Endothelial cell of umbilical vein (primary cell): ENCODE results near the gene GTF3C4. TPM values are rescaled to one million over a fixed set of nuclear protein-coding genes. Genes with fewer than 3 reads are reported as not detected.

ENCODE experiments used
- BruUV-seq: library from RNA; stranded (reverse); fragments of 400-500 nt; replicated peaks from 2 replicates; lab custom pipeline; 2021; lab: Mats Ljungman, UMichigan
- CTCF ChIA-PET: fragments of 300-600, 350-600 bp; sonication (Branson Sonifier 250); formaldehyde crosslinking; loops from one replicate; lab custom pipeline; 2021; ENCODE audit warnings: antibody characterized with exemption, inconsistent platforms; lab: Charles Lee
- POLR2A ChIA-PET: fragments of 300-600, 350-600 bp; sonication (Branson Sonifier 250); formaldehyde crosslinking; loops from one replicate; lab custom pipeline; 2021; ENCODE audit warnings: antibody characterized with exemption, inconsistent platforms; lab: Charles Lee
- DNase-seq: peaks from one replicate; pipeline ENCODE4 v3.0.0-alpha.2; 2011; ENCODE audit warnings: low read depth, low spot score
- FAIRE-seq: peaks from 2 replicates; lab custom pipeline; 2011; peaks lifted over from hg19 to GRCh38; lab: Jason Lieb, UNC
- H2AFZ ChIP-seq: 2 replicates; pipeline ENCODE4 v1.6.0; 2012; ENCODE audit warnings: low read depth, low read length, control low read depth, inconsistent platforms
- H3K27ac ChIP-seq: 2 replicates; pipeline ENCODE4 v1.5.1; 2011; ENCODE audit warnings: low read depth, mild to moderate bottlenecking, control low read depth, low read length, moderate library complexity; ENCODE audit not compliant: insufficient read depth
- H3K27me3 ChIP-seq, 2 experiments: 2 replicates each; pipeline versions ENCODE4 v1.6.0 to v1.6.1; 2011; ENCODE audit warnings: low read length in 2 of 2, mixed read lengths in 1 of 2; ENCODE audit not compliant: control insufficient read depth in 2 of 2, insufficient read depth in 2 of 2
- H3K36me3 ChIP-seq, 2 experiments: 2 replicates in 1 of 2; 3 replicates in 1 of 2; pipeline ENCODE4 v1.5.1; 2011; ENCODE audit warnings: low read length in 2 of 2, mild to moderate bottlenecking in 1 of 2, moderate library complexity in 1 of 2; ENCODE audit not compliant: control insufficient read depth in 2 of 2, insufficient read depth in 2 of 2; ENCODE audit errors: extremely low read depth in 1 of 2
- H3K4me1 ChIP-seq: 3 replicates; pipeline ENCODE4 v1.5.1; 2011; ENCODE audit warnings: mild to moderate bottlenecking, low read length; ENCODE audit not compliant: control insufficient read depth, insufficient read depth; ENCODE audit errors: extremely low read depth
- H3K4me2 ChIP-seq: 2 replicates; pipeline ENCODE4 v1.6.1; 2011; ENCODE audit warnings: low read length, control low read depth, mixed read lengths; ENCODE audit not compliant: insufficient read depth
- H3K4me3 ChIP-seq, 3 experiments: fragments of 200-600 bp in 1 of 3; sonication (generic), shearing (Covaris generic) in 1 of 3; replicated peaks in 1 of 3; 2 replicates each; pipeline ENCODE4 v1.5.1; 2011 to 2016; ENCODE audit warnings: control low read depth in 3 of 3, low read length in 3 of 3, mild to moderate bottlenecking in 2 of 3, inconsistent platforms in 1 of 3, low read depth in 1 of 3, moderate library complexity in 1 of 3; ENCODE audit not compliant: insufficient read depth in 1 of 3
- H3K79me2 ChIP-seq: 2 replicates; pipeline ENCODE4 v1.6.0; 2012; ENCODE audit warnings: low read length, inconsistent platforms; ENCODE audit not compliant: control insufficient read depth, insufficient read depth
- H3K9ac ChIP-seq: replicated peaks from 2 replicates; pipeline ENCODE3; 2011; ENCODE audit warnings: low read length, control low read depth; ENCODE audit not compliant: insufficient read depth; ENCODE audit errors: extremely low read depth
- H3K9me1 ChIP-seq: replicated peaks from 3 replicates; pipeline ENCODE4 v1.6.0; 2011; ENCODE audit warnings: mild to moderate bottlenecking, low read length; ENCODE audit not compliant: control insufficient read depth, insufficient read depth; ENCODE audit errors: extremely low read depth
- H3K9me3 ChIP-seq: replicated peaks from 2 replicates; pipeline ENCODE4 v1.5.1; 2012; ENCODE audit warnings: low read length, inconsistent platforms; ENCODE audit not compliant: control insufficient read depth, insufficient read depth
- H4K20me1 ChIP-seq: replicated peaks from 2 replicates; pipeline ENCODE3; 2011; ENCODE audit warnings: mild to moderate bottlenecking, low read length; ENCODE audit not compliant: control insufficient read depth, insufficient read depth; ENCODE audit errors: extremely low read depth
- EZH2 ChIP-seq: IDR thresholded peaks from 2 replicates; pipeline ENCODE4 v1.6.1; 2012; ENCODE audit warnings: borderline replicate concordance, low read depth, mild to moderate bottlenecking, moderate library complexity, low read length, inconsistent platforms; ENCODE audit not compliant: severe bottlenecking
- FOS ChIP-seq: IDR thresholded peaks from 2 replicates; pipeline ENCODE4 v1.6.1; 2011; ENCODE audit warnings: mild to moderate bottlenecking, low read length, moderate library complexity, borderline replicate concordance; ENCODE audit not compliant: insufficient read depth
- GATA2 ChIP-seq: IDR thresholded peaks from 2 replicates; pipeline ENCODE4 v1.7.0; 2011; ENCODE audit warnings: low read depth, mild to moderate bottlenecking, moderate library complexity, mixed read lengths, low read length; ENCODE audit not compliant: insufficient read length, insufficient read depth
- JUN ChIP-seq: IDR thresholded peaks from 2 replicates; pipeline ENCODE4 v1.6.1; 2011; ENCODE audit warnings: borderline replicate concordance, low read depth; ENCODE audit not compliant: insufficient read length, insufficient read depth
- MAX ChIP-seq: IDR thresholded peaks from 2 replicates; pipeline ENCODE4 v1.6.1; 2011; ENCODE audit not compliant: insufficient read depth, insufficient read length
- MYC ChIP-seq: IDR thresholded peaks from one replicate; pipeline ENCODE4 v1.6.1; 2011; ENCODE audit warnings: mild to moderate bottlenecking, low read depth, low read length
- POLR2A ChIP-seq: IDR thresholded peaks from 2 replicates; pipeline ENCODE4 v1.6.1; 2012; ENCODE audit warnings: low read depth, mild to moderate bottlenecking, control low read depth, low read length
- POLR2AphosphoS5 ChIP-seq: IDR thresholded peaks from 2 replicates; pipeline ENCODE4 v1.6.1; 2012; ENCODE audit warnings: low read depth, mild to moderate bottlenecking, control low read depth, low read length, moderate library complexity; ENCODE audit not compliant: insufficient read depth
- dilution Hi-C: fragments of 300-500 bp; cut with MboI; formaldehyde crosslinking; loops from one replicate; pipeline ENCODE4 v1.15.0; 2019; ENCODE audit warnings: low sequenced_read_pairs; ENCODE audit not compliant: extremely low pct_ligation_motif_present
- intact Hi-C: fragments of 100-400 bp; cut with micrococcal nuclease; formaldehyde crosslinking; loops from one replicate; pipeline ENCODE4 v1.10.0; 2022
- polyA plus RNA-seq, 4 experiments: library from polyadenylated mRNA; depleted of rRNA in 3 of 4; stranded (reverse) in 3 of 4; unstranded in 1 of 4; fragments of >200 nt; gene quantifications; 2 replicates each; pipeline versions ENCODE4 v1.2.1 to v1.2.3, GENCODE V29; 2011 to 2012; ENCODE audit warnings: missing spikeins in 1 of 4
- total RNA-seq: library from RNA; stranded (reverse); gene quantifications from 2 replicates; pipeline ENCODE4 v1.2.3, GENCODE V29; 2021
- TF ChIP-seq, protein P1 (sequence below), 2 donors: IDR thresholded peaks; 1 replicate in 1 of 2; 2 replicates in 1 of 2; pipeline ENCODE4 v1.5.1; 2011; ENCODE audit warnings: low read length in 2 of 2, mild to moderate bottlenecking in 2 of 2, moderate library complexity in 2 of 2, control low read depth in 1 of 2, inconsistent platforms in 1 of 2, low read depth in 1 of 2; ENCODE audit not compliant: insufficient read depth in 1 of 2; ENCODE audit errors: extremely low read depth in 1 of 2

GTF3C4 gene
- total and polyA plus RNA-seq, 2 donors (not counting 3 experiments of a cell fraction or from before 2014, with no cell fraction given), result 3.3 to 19.2 TPM

- Histone ChIP-seq H3K27me3 (peaks cover 10 to 13% of the 10 kb centered on the region in 2 experiments), H4K20me1 (no peaks in the 10 kb centered on the region), H3K4me3 (no peak overlapping the region), H3K9me1 (no peaks in the 10 kb centered on the region), H3K9ac (no peak overlapping the region), H2AFZ (no peak overlapping the region), H3K4me1 (no peaks in the 10 kb centered on the region), H3K27ac (no peak overlapping the region), H3K36me3 (no peaks in the 10 kb centered on the region), H3K9me3 (no peaks in the 10 kb centered on the region), H3K79me2 (no peaks in the 10 kb centered on the region), H3K4me2 (no peak overlapping the region)
- FAIRE-seq, result no peak
- DNase-seq, result no peak
- intact Hi-C loops, result no loop called here
- no peak for TF ChIP-seq POLR2A
- no peak for TF ChIP-seq MYC
- no peak for TF ChIP-seq MAX
- POLR2A ChIA-PET, result no interaction called here
- no TSS peak for BruUV-seq
- CTCF ChIA-PET, result no interaction called here
- dilution Hi-C loops, result no loop called here
Measured at GRCh38 chr9:132712753-132713152, 42.5 kb downstream of the GTF3C4 start.

DNA sequence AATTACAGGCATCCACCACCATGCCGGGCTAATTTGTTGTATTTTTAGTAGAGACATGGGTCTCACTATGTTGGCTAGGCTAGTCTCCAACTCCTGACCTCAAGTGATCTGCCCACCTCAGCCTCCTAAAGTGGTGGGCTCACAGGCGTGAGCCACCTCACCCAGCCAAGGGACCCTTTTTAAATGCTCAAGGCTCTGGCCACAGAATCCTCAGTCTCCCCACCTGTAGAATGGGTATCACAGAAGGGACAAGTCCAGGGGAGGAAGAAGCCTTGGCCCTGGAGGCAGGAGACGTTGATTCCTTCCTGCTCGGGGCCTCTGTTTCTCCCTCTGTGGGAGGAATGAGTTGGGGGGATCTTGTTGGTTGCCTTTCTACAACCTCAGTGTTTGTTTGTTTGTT lies 45.7 kb downstream of the GTF3C4 start:
- CTCF ChIA-PET, result no interaction called here
- TF ChIP-seq MYC (no peak), POLR2A (no peak), EZH2 (no peak), GATA2 (no peak), FOS (no peak), POLR2AphosphoS5 (no peak), JUN (no peak), MAX (no peak)
- TF ChIP-seq, protein P1, sequence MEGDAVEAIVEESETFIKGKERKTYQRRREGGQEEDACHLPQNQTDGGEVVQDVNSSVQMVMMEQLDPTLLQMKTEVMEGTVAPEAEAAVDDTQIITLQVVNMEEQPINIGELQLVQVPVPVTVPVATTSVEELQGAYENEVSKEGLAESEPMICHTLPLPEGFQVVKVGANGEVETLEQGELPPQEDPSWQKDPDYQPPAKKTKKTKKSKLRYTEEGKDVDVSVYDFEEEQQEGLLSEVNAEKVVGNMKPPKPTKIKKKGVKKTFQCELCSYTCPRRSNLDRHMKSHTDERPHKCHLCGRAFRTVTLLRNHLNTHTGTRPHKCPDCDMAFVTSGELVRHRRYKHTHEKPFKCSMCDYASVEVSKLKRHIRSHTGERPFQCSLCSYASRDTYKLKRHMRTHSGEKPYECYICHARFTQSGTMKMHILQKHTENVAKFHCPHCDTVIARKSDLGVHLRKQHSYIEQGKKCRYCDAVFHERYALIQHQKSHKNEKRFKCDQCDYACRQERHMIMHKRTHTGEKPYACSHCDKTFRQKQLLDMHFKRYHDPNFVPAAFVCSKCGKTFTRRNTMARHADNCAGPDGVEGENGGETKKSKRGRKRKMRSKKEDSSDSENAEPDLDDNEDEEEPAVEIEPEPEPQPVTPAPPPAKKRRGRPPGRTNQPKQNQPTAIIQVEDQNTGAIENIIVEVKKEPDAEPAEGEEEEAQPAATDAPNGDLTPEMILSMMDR (IDR thresholded peaks at IDR 0.05; ENCODE audit: extremely low read depth in 1 of 2, insufficient read depth in 1 of 2, low read depth in 1 of 2, low read length in 2 of 2), result no peak
- POLR2A ChIA-PET, result no interaction called here
- intact Hi-C loops, result no loop called here
- no TSS peak for BruUV-seq
- no peaks in the 10 kb centered on the region for H3K79me2 ChIP-seq
- no peak overlapping the region for H3K27ac ChIP-seq
- dilution Hi-C loops, result no loop called here
- peaks cover 9% of the 10 kb centered on the region in 2 experiments for H3K27me3 ChIP-seq
- no peaks in the 10 kb centered on the region for H3K9me3 ChIP-seq
- H3K9me1 ChIP-seq, result no peaks in the 10 kb centered on the region
- no peak overlapping the region for H2AFZ ChIP-seq
- FAIRE-seq, result no peak
- DNase-seq, result no peak
- H3K4me1 ChIP-seq, result no peaks in the 10 kb centered on the region
- no peak overlapping the region for H3K4me2 ChIP-seq
- no peak overlapping the region for H3K9ac ChIP-seq
- no peak overlapping the region for H3K4me3 ChIP-seq
- no peaks in the 10 kb centered on the region for H4K20me1 ChIP-seq
- no peaks in the 10 kb centered on the region for H3K36me3 ChIP-seq
